GM18499 (cell line): ENCODE results near the gene REEP2.

ENCODE experiments used
- ATAC-seq: cut with Tn5 transposase; IDR thresholded peaks from one replicate; pipeline ENCODE4 v1.9.1; 2021; ENCODE audit warnings: moderate number of reproducible peaks; ENCODE audit not compliant: insufficient read depth, unreplicated experiment

Gene REEP2

GRCh38 chr5:138448070-138448469 lies 9.2 kb downstream of the REEP2 start:
- ATAC-seq, result no peak

- no peak for ATAC-seq
Observed at GRCh38 chr5:138448481-138449398, 9.9 kb downstream of the REEP2 start.

- no peak for ATAC-seq
Observed at GRCh38 chr5:138449501-138450239, 10.8 kb downstream of the REEP2 start.

- no peak for ATAC-seq
Observed at GRCh38 chr5:138450971-138451370, 12.1 kb downstream of the REEP2 start.

DNA sequence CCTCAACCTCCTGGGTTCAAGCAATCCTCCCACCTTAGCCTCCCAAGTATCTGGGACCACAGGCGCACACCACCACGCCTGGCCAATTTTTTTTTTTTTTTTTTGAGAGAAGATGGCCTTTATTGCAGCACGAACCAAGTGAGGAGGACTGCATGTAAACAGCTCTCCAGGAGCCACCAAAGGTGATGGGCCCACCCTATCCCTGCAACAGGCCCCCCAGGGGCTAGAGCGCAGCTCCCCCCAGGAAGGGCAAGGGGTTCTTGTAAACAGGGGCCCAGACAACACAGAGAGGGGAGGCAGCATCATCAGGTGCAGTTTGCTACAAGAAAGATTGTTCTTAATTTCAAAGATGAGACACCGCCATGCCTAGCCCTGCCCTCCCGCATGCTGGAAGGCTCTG lies 13.9 kb downstream of the REEP2 start:
- ATAC-seq, result no peak

DNA sequence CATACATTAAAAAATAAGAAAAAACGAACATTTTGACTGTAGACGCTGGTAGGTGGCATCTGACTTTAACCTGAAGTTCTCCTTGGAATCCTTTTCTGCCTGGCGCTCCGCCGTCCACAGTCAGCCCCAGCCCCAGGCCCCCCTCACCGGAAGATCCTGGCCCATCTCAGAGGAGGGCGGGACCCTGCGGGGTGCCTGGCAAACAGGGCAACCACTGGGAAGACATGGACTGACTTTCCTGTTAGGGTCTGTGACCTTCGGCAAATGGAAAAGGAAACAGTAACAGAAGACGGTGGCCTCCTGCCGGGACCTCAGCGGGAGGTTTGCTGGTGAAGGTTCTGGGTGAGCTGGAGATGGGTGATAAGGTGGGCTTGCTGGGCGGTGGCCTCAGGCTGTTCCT lies 14.7 kb downstream of the REEP2 start:
- no peak for ATAC-seq

DNA sequence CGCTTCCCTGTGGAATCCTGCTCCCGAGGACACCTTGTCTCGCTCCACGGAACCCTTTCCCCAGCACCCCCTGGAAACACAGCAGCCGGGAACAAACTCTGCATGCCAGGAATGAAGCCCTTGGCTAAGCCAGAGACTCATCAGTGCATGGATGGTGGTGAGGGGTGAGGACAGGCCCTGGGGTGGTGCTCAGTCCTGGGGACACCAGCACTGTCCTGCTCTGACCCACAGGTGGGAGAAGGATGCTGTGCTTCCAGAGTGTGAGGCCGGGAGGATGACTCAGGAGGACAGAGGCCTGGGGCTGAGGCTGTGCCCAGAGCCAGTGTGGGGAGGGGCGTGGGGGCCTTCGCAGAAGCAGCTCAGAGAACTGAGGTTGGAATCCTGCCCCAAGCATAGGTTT lies 15.3 kb downstream of the REEP2 start:
- no peak for ATAC-seq

DNA sequence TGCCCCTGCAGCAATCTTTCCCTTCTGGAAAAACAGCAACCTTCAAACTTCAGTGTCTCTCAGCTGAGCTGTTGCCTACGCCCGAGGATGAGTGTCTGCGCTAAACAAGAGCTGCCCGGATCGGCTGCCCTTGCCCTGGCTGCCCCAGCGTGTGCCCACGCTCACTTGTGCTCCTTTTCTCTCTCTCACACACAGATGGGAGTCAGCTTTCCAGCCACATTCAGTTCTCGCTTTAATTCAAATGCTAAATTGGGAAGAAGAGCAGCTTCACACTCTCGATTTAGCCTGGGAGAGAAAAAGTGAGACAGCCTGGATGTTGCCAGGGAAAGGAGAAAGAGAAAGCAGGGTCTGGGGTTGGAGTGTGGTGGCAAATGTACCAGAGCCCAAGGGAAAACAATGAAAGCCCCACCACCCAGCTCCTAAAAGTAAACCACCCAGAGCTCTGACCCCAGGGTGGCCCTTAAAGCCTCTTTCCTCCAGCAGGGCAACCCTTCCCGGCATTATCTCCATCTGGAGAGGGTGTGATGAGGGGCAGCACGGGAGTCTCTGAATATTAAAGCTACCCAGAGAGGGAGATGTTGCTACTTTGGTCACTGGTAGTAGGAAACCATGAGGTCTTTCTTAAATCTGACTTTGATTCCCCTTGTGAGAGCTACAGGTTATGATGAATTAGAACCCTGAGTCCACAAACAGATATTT lies 16.5 kb downstream of the REEP2 start:
- no peak for ATAC-seq

GRCh38 chr5:138457531-138458275 lies 18.8 kb downstream of the REEP2 start:
- no peak for ATAC-seq

DNA sequence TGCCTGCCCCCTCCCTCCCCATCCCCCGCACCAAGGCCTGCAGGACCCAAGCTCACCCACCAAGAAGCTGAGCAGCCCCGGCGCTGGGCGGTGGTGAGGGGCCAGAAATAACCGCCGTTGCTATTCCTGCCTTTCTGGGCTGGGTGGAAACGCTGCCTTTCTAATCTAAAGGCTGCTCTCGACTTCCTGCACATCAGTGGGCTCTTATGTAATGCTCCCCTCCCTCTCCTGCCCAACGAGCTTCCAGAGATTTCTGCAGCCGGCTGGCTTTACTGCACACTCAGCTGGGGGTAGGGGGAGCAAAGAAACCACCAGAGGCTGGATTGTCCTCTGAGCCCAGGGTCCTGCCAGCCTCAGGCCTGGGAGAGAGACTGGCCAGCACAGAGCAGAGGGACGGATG lies 19.5 kb downstream of the REEP2 start:
- ATAC-seq, result no peak

DNA sequence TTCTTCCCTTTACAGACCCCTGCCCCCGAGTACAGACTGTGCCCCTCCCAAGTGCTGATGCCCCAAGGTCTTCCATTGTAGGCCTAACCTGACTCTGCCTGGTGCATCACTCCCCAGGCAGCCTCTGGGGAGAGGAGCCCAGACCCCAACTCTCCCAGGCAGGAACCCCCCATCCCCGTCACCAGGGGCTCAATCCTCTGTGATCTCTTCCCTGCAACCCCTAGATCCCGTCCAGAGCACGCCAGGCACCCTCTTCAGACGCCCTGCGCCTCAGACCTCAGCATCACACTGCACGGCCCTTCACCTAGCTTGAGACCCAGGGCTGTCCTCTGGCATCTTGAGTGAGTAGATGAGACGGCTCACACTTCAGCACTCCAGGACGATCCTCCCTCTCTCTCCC lies 20.0 kb downstream of the REEP2 start:
- ATAC-seq, result no peak

DNA sequence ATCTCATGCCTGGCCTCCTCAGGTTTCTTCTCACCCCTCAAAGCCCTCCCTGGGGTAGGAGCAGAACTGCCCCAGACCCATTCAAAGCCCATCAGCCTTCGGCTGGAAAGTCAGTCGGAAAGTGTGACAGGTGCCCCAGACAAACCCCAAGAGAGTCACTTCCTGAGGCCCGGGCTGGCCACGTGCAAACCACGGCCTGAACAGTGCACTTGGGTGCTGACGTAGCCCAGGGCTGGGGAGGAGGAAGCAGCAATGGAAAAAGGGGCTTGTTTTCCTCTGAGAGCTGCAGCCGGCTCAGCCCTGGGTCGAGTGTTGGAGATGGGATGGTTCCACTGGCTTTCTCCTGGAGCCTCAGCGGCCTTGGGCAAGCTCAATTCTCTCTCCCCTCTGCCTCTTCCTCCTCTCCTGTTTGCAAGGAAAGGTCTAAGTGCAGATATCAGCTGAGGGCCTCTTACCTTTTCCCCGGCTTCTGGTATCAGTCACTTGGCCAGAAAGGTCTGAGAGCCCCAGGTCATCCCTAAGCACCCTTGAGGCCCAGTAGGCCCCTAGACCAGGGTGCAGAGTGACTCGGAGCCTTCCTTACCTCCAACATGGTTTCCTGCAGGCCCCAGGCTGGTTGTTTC lies 20.6 kb downstream of the REEP2 start:
- ATAC-seq, result no peak

- ATAC-seq, result no peak
Observed at GRCh38 chr5:138460032-138460693, 21.3 kb downstream of the REEP2 start.

DNA sequence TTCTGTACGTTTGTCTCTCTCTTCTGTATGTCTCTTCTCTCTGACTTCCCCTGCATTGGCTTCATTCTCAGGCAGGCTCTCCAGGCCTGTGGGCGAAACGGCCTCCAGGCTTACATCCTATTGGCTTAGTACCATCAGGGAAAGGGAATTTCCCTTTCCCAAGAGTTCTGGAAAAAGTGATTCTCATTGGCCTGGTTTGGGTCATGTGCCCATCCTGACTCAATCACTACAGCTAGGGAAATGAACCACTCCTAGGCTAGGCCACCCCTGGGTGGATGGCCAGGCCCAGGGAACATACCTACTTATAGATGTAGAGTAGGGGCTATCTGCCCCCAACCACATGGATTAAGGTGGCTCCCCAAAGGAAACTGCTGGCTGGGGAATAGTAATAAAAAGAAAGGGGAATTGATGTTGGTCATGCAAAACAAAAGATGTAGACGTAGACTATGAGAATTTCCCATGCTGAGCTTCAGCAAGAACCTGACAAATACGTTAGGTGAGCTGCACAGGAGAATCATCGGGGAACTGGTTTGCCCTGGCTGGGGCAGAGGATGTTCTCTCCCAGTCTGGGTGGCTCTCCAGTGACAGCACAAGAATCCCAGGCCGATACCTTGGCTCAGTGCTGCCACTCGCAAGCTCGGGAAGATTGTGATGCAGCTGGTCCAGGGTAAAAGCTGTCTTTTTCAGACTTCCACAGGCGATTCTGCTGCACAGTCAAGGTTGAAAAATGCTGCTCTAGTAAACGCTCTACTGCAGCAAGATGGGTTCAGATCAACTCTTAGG lies 22.7 kb downstream of the REEP2 start:
- no peak for ATAC-seq

DNA sequence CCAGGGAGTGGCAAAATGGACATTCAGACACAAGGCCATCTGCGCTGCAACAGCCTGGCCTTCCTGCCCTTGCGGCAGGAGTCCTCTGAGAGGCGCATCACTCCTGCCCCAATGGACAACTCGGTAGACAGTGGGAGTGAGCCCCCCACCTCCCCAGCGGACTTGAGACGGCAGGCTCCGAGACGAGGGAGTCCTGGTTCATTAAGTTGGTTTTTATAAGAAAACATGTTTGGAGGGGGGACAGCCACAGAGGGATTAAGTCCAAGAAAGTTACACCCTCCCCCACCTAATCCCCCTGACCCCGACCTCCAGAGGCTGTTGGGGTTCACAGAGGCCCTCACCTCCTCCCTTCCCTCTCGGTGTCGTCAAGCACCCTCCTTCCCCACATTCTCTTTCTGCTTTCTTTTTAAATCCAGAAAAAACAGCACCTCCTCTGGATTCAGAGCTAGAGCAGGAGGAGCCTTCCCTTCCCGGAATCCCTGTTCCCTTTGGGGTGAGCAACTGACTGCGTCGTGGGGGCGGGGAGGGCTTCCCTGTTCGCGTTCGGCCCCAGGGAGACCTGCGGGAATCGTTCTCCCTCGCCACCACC lies 24.7 kb downstream of the REEP2 start:
- no peak for ATAC-seq

- ATAC-seq, result peak; percentile 26
Observed at GRCh38 chr5:138464008-138464387, 25.1 kb downstream of the REEP2 start.

DNA sequence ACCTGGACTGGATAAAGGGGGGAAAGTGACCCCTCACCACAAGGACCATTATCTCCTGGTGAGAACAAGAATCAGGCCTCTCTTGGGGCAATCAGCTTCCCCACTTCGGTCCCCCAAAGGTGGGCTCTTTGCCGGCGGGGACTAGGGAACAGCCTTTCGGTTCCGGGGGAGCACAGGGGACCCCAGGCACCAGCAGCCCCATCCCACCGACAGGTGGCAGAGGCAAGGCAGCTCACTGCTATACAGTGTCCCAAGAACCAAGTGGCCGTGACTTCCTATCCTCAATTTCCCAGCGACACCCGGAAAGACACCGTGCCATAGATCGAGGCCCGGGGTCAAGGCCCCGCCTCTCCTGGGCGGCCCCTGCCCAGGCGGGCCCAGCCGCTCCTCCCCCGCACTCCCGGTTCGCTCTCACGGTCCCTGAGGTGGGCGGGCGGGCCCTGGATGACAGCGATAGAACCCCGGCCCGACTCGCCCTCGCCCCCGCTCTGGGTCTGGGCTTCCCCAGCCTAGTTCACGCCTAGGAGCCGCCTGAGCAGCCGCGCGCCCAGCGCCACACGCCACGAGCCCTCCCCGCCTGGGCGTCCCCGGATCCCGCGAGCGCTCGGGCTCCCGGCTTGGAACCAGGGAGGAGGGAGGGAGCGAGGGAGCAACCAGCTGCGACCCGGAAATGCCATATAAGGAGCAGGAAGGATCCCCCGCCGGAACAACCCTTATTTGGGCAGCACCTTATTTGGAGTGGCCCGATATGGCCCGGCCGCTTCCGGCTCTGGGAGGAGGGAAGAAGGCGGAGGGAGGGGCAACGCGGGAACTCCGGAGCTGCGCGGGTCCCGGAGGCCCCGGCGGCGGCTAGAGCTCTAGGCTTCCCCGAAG lies 25.8 kb downstream of the REEP2 start:
- peak; percentile 69 for ATAC-seq
